ENCODE measurements around the gene SUSD4. TPM values are rescaled to one million over a fixed set of nuclear protein-coding genes. Genes with fewer than 3 reads are reported as not detected.

Gene SUSD4
- total and polyA plus RNA-seq, 3 donors from 2014 or later: 13.9 to 17.7 (median 13.9) TPM

- Histone ChIP-seq H3K9me3 (no peaks in the 10 kb centered on the region), H3K4me3 (no peak overlapping the region), H3K27me3 (no peaks in the 10 kb centered on the region), H3K36me3 (ENCODE audit: low read depth, missing control alignments) (no peaks in the 10 kb centered on the region), H3K4me1 (peaks cover 4% of the 10 kb centered on the region), H3K27ac (no peak overlapping the region)
- TF ChIP-seq CTCF (IDR thresholded peaks at IDR 0.05): no peak
- intact Hi-C loops (cut with DNase I; ENCODE audit: low total_unique reads): no loop called here
- 89 to 93% methylated on average over 13 of the region's 13 CpGs for WGBS, 2 donors
- no peak for DNase-seq
Measured at GRCh38 chr1:223224465-223224864, 139.5 kb downstream of the SUSD4 start.

- Histone ChIP-seq H3K9me3 (no peaks in the 10 kb centered on the region), H3K36me3 (ENCODE audit: low read depth, missing control alignments) (no peaks in the 10 kb centered on the region), H3K27me3 (no peaks in the 10 kb centered on the region), H3K4me1 (peaks cover 4% of the 10 kb centered on the region), H3K4me3 (no peak overlapping the region), H3K27ac (no peak overlapping the region)
- no peak for TF ChIP-seq CTCF (IDR thresholded peaks at IDR 0.05)
- TF ChIP-seq POLR2A (IDR thresholded peaks at IDR 0.05): no peak
- no peak for DNase-seq
- intact Hi-C loops (cut with DNase I; ENCODE audit: low total_unique reads): no loop called here
- WGBS, 2 donors: 94 to 96% methylated on average over 12 to 26 of the region's 26 CpGs
Measured at GRCh38 chr1:223223091-223223995, 140.6 kb downstream of the SUSD4 start.

GRCh38 chr1:223222377-223222776, 141.6 kb downstream of the SUSD4 start:
- Histone ChIP-seq H3K36me3 (ENCODE audit: low read depth, missing control alignments) (no peaks in the 10 kb centered on the region), H3K27me3 (no peaks in the 10 kb centered on the region), H3K4me3 (no peak overlapping the region), H3K9me3 (no peaks in the 10 kb centered on the region), H3K4me1 (peaks cover 4% of the 10 kb centered on the region), H3K27ac (no peak overlapping the region)
- DNase-seq: no peak
- WGBS, 2 donors: 40 to 41% methylated on average over 2 of the region's 2 CpGs
- TF ChIP-seq CTCF (IDR thresholded peaks at IDR 0.05): no peak
- intact Hi-C loops (cut with DNase I; ENCODE audit: low total_unique reads): no loop called here

- H3K27ac ChIP-seq: no peak overlapping the region
- H3K4me1 ChIP-seq: peaks cover 4% of the 10 kb centered on the region
- 93 to 96% methylated on average over 8 of the region's 8 CpGs for WGBS, 2 donors
- no peak for TF ChIP-seq POLR2A (IDR thresholded peaks at IDR 0.05)
- no peak for TF ChIP-seq CTCF (IDR thresholded peaks at IDR 0.05)
- no peaks in the 10 kb centered on the region for H3K27me3 ChIP-seq
- H3K36me3 ChIP-seq (ENCODE audit: low read depth, missing control alignments): no peaks in the 10 kb centered on the region
- DNase-seq: no peak
- no peaks in the 10 kb centered on the region for H3K9me3 ChIP-seq
- no peak overlapping the region for H3K4me3 ChIP-seq
- intact Hi-C loops (cut with DNase I; ENCODE audit: low total_unique reads): no loop called here
Measured at GRCh38 chr1:223221686-223222085, 142.3 kb downstream of the SUSD4 start.
